RWPE2 (cell line): ENCODE results near the gene LAMA3.
A peak's percentile ranks its signal among the peaks of the same experiment; 100 is the strongest.

Experiments
- ATAC-seq: fragments of 200-7000 bp; cut with Tn5 transposase; 3 replicates; pipeline ENCODE4 v1.9.1; 2021; ENCODE audit warnings: low read depth
- DNase-seq: peaks from one replicate; pipeline ENCODE4 v3.0.0-alpha.2; 2020; ENCODE audit warnings: low spot score
- H3K27ac ChIP-seq: fragments of 450-650 bp; 2 replicates; pipeline ENCODE4 v1.5.1; 2017; ENCODE audit warnings: mild to moderate bottlenecking; ENCODE audit not compliant: poor library complexity, severe bottlenecking
- H3K27me3 ChIP-seq: fragments of 250-450 bp; sonication (Bioruptor Pico); 2 replicates; pipeline ENCODE4 v1.5.1; 2021; ENCODE audit warnings: mild to moderate bottlenecking, moderate library complexity; ENCODE audit not compliant: insufficient read depth, poor library complexity, severe bottlenecking
- H3K36me3 ChIP-seq: fragments of 250-450 bp; sonication (Bioruptor Pico); 2 replicates; pipeline ENCODE4 v1.5.1; 2020; ENCODE audit warnings: low read depth, mild to moderate bottlenecking, moderate library complexity
- H3K4me1 ChIP-seq: fragments of 250-450 bp; sonication (Bioruptor Pico); 2 replicates; pipeline ENCODE4 v1.5.1; 2021; ENCODE audit warnings: mild to moderate bottlenecking, moderate library complexity; ENCODE audit not compliant: insufficient read depth, poor library complexity, severe bottlenecking
- H3K4me3 ChIP-seq: fragments of 250-450 bp; sonication (Bioruptor Pico); 2 replicates; pipeline ENCODE4 v1.5.1; 2021; ENCODE audit warnings: mild to moderate bottlenecking, moderate library complexity; ENCODE audit not compliant: severe bottlenecking
- H3K9me3 ChIP-seq: fragments of 250-450 bp; sonication (Bioruptor Pico); 2 replicates; pipeline ENCODE4 v1.5.1; 2021; ENCODE audit warnings: mild to moderate bottlenecking, moderate library complexity; ENCODE audit not compliant: severe bottlenecking
- TF ChIP-seq, protein P1 (sequence below): fragments of 450-650 bp; IDR thresholded peaks from one replicate; pipeline ENCODE4 v1.5.1; 2017; ENCODE audit warnings: mild to moderate bottlenecking, moderate library complexity; ENCODE audit not compliant: poor library complexity, severe bottlenecking

Gene LAMA3

DNA sequence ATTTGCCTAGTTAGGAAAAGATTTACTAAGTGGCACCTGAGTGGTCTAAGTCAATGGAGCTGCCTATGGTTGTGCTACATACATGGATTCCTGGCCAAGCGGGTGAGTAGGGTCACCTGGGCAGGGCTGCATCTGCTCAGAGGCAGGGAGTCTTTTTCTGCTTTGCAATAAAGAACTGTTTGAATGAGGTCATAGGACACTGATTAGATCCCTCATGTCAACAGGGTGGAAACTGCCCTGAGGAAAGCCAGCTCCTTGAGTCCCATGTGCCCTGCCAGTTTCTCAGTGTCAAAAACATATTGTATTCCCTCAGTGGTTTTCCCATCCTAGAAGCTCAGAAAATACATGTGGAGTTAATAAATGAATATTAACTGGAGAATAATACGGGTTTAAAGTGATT lies 4.6 kb downstream of the LAMA3 start:
- H3K36me3 ChIP-seq, result peaks cover 6% of the 10 kb centered on the region; the same call in 1 of the 2 replicates
- no peak for DNase-seq
- H3K4me1 ChIP-seq, result peaks cover 25% of the 10 kb centered on the region
- H3K9me3 ChIP-seq, result no peaks in the 10 kb centered on the region
- TF ChIP-seq, protein P1, sequence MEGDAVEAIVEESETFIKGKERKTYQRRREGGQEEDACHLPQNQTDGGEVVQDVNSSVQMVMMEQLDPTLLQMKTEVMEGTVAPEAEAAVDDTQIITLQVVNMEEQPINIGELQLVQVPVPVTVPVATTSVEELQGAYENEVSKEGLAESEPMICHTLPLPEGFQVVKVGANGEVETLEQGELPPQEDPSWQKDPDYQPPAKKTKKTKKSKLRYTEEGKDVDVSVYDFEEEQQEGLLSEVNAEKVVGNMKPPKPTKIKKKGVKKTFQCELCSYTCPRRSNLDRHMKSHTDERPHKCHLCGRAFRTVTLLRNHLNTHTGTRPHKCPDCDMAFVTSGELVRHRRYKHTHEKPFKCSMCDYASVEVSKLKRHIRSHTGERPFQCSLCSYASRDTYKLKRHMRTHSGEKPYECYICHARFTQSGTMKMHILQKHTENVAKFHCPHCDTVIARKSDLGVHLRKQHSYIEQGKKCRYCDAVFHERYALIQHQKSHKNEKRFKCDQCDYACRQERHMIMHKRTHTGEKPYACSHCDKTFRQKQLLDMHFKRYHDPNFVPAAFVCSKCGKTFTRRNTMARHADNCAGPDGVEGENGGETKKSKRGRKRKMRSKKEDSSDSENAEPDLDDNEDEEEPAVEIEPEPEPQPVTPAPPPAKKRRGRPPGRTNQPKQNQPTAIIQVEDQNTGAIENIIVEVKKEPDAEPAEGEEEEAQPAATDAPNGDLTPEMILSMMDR, result no peak
- H3K27me3 ChIP-seq, result no peaks in the 10 kb centered on the region
- no peak for ATAC-seq
- H3K4me3 ChIP-seq, result no peak overlapping the region
- peak overlapping the region; percentile 75 for H3K27ac ChIP-seq

DNA sequence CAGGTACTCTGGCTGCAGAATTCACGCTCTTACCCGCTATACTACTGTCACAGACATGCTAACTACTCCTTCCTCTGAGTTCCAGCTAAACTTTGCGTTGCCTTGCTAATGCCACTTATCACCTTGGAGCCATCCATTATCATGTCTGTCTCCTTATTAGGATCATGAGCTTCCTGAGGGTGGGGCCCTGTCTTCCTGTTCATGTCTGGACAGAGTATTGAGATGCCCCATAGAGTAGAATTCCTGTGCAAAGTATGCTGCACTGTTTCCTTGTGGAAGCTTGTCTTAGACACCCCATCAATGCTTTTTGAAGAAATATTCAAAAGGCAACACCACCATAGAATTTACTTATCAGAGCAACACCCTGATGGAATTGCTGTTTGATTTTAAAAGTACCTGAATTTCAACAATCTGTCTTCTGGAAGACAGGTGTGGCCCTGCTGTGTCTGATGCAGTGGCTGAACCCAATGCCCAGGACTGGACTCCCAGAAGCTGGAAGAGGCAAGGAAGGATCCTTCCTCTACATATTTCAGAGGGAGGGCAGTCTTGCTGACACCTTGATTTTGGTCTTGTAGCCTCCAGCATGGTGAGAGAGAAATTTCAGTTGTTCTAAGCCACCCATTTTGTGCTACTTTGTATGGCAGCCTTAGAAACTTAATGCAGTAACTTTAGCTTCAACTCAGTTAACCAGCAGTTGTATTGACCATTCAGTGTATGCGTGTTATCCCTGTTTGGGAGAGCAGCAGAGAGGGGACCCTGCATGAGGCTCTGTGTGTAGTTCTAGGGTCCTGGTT lies 5.6 kb downstream of the LAMA3 start:
- TF ChIP-seq, protein P1, result no peak
- peak overlapping the region; percentile 75 for H3K27ac ChIP-seq
- H3K9me3 ChIP-seq, result no peaks in the 10 kb centered on the region
- H3K4me3 ChIP-seq, result no peak overlapping the region
- DNase-seq, result no peak
- H3K4me1 ChIP-seq, result peaks cover 25% of the 10 kb centered on the region
- no peaks in the 10 kb centered on the region for H3K27me3 ChIP-seq
- H3K36me3 ChIP-seq, result peaks cover 6% of the 10 kb centered on the region; the same call in 1 of the 2 replicates
- peak; percentile 73 for ATAC-seq

DNA sequence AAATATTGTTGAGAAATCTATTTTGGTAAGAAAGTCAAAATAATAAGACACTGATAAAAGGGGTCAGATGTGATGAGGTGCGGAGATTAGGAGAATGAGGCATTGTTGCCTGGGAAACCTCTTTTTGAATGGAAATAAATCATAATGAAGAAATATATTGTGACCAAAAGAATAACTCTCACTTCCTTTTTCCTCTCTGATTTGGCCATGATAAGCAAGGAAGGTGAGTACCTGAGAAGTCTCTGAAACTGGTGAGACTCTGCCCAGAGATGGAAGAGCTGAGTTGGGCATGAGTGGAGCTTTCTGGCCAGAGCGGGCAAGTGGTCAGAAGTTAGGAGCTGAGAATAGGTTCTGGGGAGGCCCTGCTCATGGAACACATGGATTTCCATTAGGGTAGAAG lies 11.8 kb downstream of the LAMA3 start:
- H3K27ac ChIP-seq, result no peak overlapping the region
- DNase-seq, result no peak
- TF ChIP-seq, protein P1, result no peak

GRCh38 chr18:23701544-23702064 lies 12.4 kb downstream of the LAMA3 start:
- H3K9me3 ChIP-seq, result no peaks in the 10 kb centered on the region
- H3K27ac ChIP-seq, result no peak overlapping the region
- peaks cover 6% of the 10 kb centered on the region for H3K36me3 ChIP-seq
- no peaks in the 10 kb centered on the region for H3K4me1 ChIP-seq
- H3K27me3 ChIP-seq, result no peaks in the 10 kb centered on the region
- DNase-seq (no peak), ATAC-seq (no peak)
- H3K4me3 ChIP-seq, result no peak overlapping the region
- TF ChIP-seq, protein P1, result no peak

More for the DNA sequence above, 11.8 kb downstream of the LAMA3 start:
- Histone ChIP-seq H3K9me3 (no peaks in the 10 kb centered on the region), H3K27me3 (no peaks in the 10 kb centered on the region), H3K4me3 (no peak overlapping the region), H3K36me3 (peaks cover 6% of the 10 kb centered on the region), H3K4me1 (peaks cover 2% of the 10 kb centered on the region)
- ATAC-seq, result no peak

DNA sequence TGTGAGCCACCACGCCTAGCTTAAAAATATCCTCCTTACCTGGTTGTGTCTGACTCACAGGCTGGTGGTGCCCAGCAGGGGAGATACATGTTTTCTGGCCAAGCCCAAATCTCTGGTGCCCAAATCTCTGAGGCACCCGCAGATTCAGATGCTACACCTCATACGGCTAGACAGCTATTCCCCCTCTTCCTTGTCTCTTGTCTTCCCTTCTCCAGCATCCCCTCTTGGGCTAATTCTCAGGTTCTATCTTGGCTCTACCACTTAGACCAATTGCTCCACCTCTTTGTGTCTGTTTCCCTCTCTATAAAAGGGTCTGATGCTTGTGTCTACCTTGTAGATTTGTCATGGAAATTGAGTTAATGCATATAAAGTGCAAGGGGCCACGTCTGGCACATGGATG lies 13.4 kb downstream of the LAMA3 start:
- H3K27ac ChIP-seq, result no peak overlapping the region
- 0 out of 3 replicates have a peak, but pooled peaks have one; percentile 12 for ATAC-seq
- TF ChIP-seq, protein P1, result no peak

More for the DNA sequence above, 13.4 kb downstream of the LAMA3 start:
- Histone ChIP-seq H3K27me3 (no peaks in the 10 kb centered on the region), H3K9me3 (peaks cover 4% of the 10 kb centered on the region), H3K36me3 (no peaks in the 10 kb centered on the region; the same call in 1 of the 2 replicates), H3K4me1 (no peaks in the 10 kb centered on the region), H3K4me3 (no peak overlapping the region)
- no peak for DNase-seq
